HepG2 (cell line): ENCODE results near the gene OFD1.

ENCODE experiments used
- HNRNPK ChIP-seq: fragments of 200-400 bp; formaldehyde crosslinking; IDR thresholded peaks from 2 replicates; pipeline ENCODE4 v1.6.1; 2018; ENCODE audit warnings: low read length, low read depth, moderate library complexity, mild to moderate bottlenecking; ENCODE audit not compliant: poor library complexity, severe bottlenecking
- NFE2L2 ChIP-seq: fragments of 150-350 bp; IDR thresholded peaks from 2 replicates; pipeline ENCODE4 v1.6.1; 2014; ENCODE audit warnings: low read length
- PRDM4 ChIP-seq: sonication (generic); formaldehyde crosslinking; IDR thresholded peaks from 2 replicates; pipeline ENCODE4 v1.9.0; 2021; ENCODE audit warnings: missing genetic modification reagents, borderline replicate concordance
- SATB2 ChIP-seq: sonication (generic); formaldehyde crosslinking; IDR thresholded peaks from 2 replicates; pipeline ENCODE4 v1.5.0; 2020; ENCODE audit warnings: missing genetic modification reagents
- SNRNP70 ChIP-seq: fragments of 200-400 bp; formaldehyde crosslinking; IDR thresholded peaks from 2 replicates; pipeline ENCODE4 v1.6.1; 2017; ENCODE audit warnings: mild to moderate bottlenecking, low read depth, low read length, moderate library complexity
- ZNF343 ChIP-seq: sonication (generic); formaldehyde crosslinking; IDR thresholded peaks from 2 replicates; pipeline ENCODE4 v1.4.0; 2020; ENCODE audit warnings: mild to moderate bottlenecking, missing genetic modification reagents

- TF ChIP-seq PRDM4 (CRISPR knock-in tag) (no peak), ZNF343 (no peak), SATB2 (CRISPR knock-in tag) (no peak), SNRNP70 (no peak), HNRNPK (no peak), NFE2L2 (no peak)
Measured at GRCh38 chrX:13791559-13791958, 57.0 kb downstream of the OFD1 start.
